ENCODE results near the gene DLL3.
A peak's percentile ranks its signal among the peaks of the same experiment; 100 is the strongest.

The DLL3 gene

GRCh38 chr19:39506944-39507714 is 8.4 kb downstream of the DLL3 start:
- no peak for DNase-seq (ENCODE audit: low read depth, low spot score)
- TF ChIP-seq FOXP2 (optimal IDR thresholded peaks at IDR 0.05; ENCODE audit: control extremely low read depth, extremely low read length, insufficient read depth) (no peak), POLR2AphosphoS5 (IDR thresholded peaks at IDR 0.05; ENCODE audit: borderline replicate concordance, low read depth, low read length) (peak; percentile 50; the same call in 1 of the 2 replicates)
- no peak overlapping the region for H3K27ac ChIP-seq
- no peaks in the 10 kb centered on the region for H3K9me3 ChIP-seq (ENCODE audit: low read depth, low read length)
- H3K9ac ChIP-seq (ENCODE audit: insufficient read length) = peak overlapping the region; percentile 23
- H3K36me3 ChIP-seq (ENCODE audit: insufficient read depth, low read length) = no peaks in the 10 kb centered on the region
- H3K4me3 ChIP-seq = peak overlapping the region; percentile 86

GRCh38 chr19:39507715-39508364 is 9.1 kb downstream of the DLL3 start:
- H3K4me3 ChIP-seq = peak overlapping the region; percentile 86
- no peak for DNase-seq (ENCODE audit: low read depth, low spot score)
- no peak overlapping the region for H3K27ac ChIP-seq
- H3K9ac ChIP-seq (ENCODE audit: insufficient read length) = peak overlapping the region; percentile 23
- no peaks in the 10 kb centered on the region for H3K36me3 ChIP-seq (ENCODE audit: insufficient read depth, low read length)
- TF ChIP-seq EZH2 (IDR thresholded peaks at IDR 0.05) (no peak), FOXP2 (optimal IDR thresholded peaks at IDR 0.05; ENCODE audit: control extremely low read depth, extremely low read length, insufficient read depth) (no peak), POLR2AphosphoS5 (IDR thresholded peaks at IDR 0.05; ENCODE audit: borderline replicate concordance, low read depth, low read length) (no peak)
- no peaks in the 10 kb centered on the region for H3K9me3 ChIP-seq (ENCODE audit: low read depth, low read length)

GRCh38 chr19:39508629-39509028 is 9.9 kb downstream of the DLL3 start:
- no peak overlapping the region for H3K4me3 ChIP-seq
- no peaks in the 10 kb centered on the region for H3K9me3 ChIP-seq (ENCODE audit: low read depth, low read length)
- no peak for TF ChIP-seq EZH2 (IDR thresholded peaks at IDR 0.05)
- no peak for TF ChIP-seq POLR2AphosphoS5 (IDR thresholded peaks at IDR 0.05; ENCODE audit: borderline replicate concordance, low read depth, low read length)
- no peak for TF ChIP-seq FOXP2 (optimal IDR thresholded peaks at IDR 0.05; ENCODE audit: control extremely low read depth, extremely low read length, insufficient read depth)
- DNase-seq (ENCODE audit: low read depth, low spot score) = no peak
- H3K27ac ChIP-seq = no peak overlapping the region
- H3K36me3 ChIP-seq (ENCODE audit: insufficient read depth, low read length) = no peaks in the 10 kb centered on the region
- no peak overlapping the region for H3K9ac ChIP-seq (ENCODE audit: insufficient read length)

GRCh38 chr19:39509233-39509632 is 10.5 kb downstream of the DLL3 start:
- no peak for DNase-seq (ENCODE audit: low read depth, low spot score)
- H3K27ac ChIP-seq = no peak overlapping the region
- H3K4me3 ChIP-seq = no peak overlapping the region
- H3K9me3 ChIP-seq (ENCODE audit: low read depth, low read length) = no peaks in the 10 kb centered on the region
- H3K9ac ChIP-seq (ENCODE audit: insufficient read length) = no peak overlapping the region
- no peaks in the 10 kb centered on the region for H3K36me3 ChIP-seq (ENCODE audit: insufficient read depth, low read length)
- TF ChIP-seq EZH2 (IDR thresholded peaks at IDR 0.05) (no peak), POLR2AphosphoS5 (IDR thresholded peaks at IDR 0.05; ENCODE audit: borderline replicate concordance, low read depth, low read length) (no peak), FOXP2 (optimal IDR thresholded peaks at IDR 0.05; ENCODE audit: control extremely low read depth, extremely low read length, insufficient read depth) (no peak)

- no peak for DNase-seq (ENCODE audit: low read depth, low spot score)
- no peak for TF ChIP-seq EZH2 (IDR thresholded peaks at IDR 0.05)
- TF ChIP-seq POLR2AphosphoS5 (IDR thresholded peaks at IDR 0.05; ENCODE audit: borderline replicate concordance, low read depth, low read length) = no peak
- TF ChIP-seq FOXP2 (optimal IDR thresholded peaks at IDR 0.05; ENCODE audit: control extremely low read depth, extremely low read length, insufficient read depth) = no peak
- H3K9ac ChIP-seq (ENCODE audit: insufficient read length) = no peak overlapping the region
- no peak overlapping the region for H3K27ac ChIP-seq
- no peak overlapping the region for H3K4me3 ChIP-seq
- no peaks in the 10 kb centered on the region for H3K9me3 ChIP-seq (ENCODE audit: low read depth, low read length)
- no peaks in the 10 kb centered on the region for H3K36me3 ChIP-seq (ENCODE audit: insufficient read depth, low read length)
Measured at GRCh38 chr19:39512988-39513387, 14.2 kb downstream of the DLL3 start.

- DNase-seq (ENCODE audit: low read depth, low spot score) = no peak
- H3K4me3 ChIP-seq = peak within 1 kb of the TSS; percentile 55
- H3K27ac ChIP-seq = no peak within 1 kb of the TSS
- no peaks in the 10 kb centered on the region for H3K36me3 ChIP-seq (ENCODE audit: insufficient read depth, low read length)
- TF ChIP-seq POLR2AphosphoS5 (IDR thresholded peaks at IDR 0.05; ENCODE audit: borderline replicate concordance, low read depth, low read length) = no peak
- TF ChIP-seq EZH2 (IDR thresholded peaks at IDR 0.05) = no peak
- no peak for TF ChIP-seq FOXP2 (optimal IDR thresholded peaks at IDR 0.05; ENCODE audit: control extremely low read depth, extremely low read length, insufficient read depth)
- H3K9me3 ChIP-seq (ENCODE audit: low read depth, low read length) = no peaks in the 10 kb centered on the region
- no peak within 1 kb of the TSS for H3K9ac ChIP-seq (ENCODE audit: insufficient read length)
Measured at GRCh38 chr19:39514840-39515550, 16.2 kb downstream of the DLL3 start, which contains the start of gene SELENOV. Gene SELENOV (plus strand): TSS chr19:39515139. CDS start chr19:39515213, 74 bp downstream.

- no peak for DNase-seq (ENCODE audit: low read depth, low spot score)
- H3K9me3 ChIP-seq (ENCODE audit: low read depth, low read length) = no peaks in the 10 kb centered on the region
- H3K36me3 ChIP-seq (ENCODE audit: insufficient read depth, low read length) = no peaks in the 10 kb centered on the region
- H3K27ac ChIP-seq = no peak overlapping the region
- peak overlapping the region; percentile 55 for H3K4me3 ChIP-seq
- no peak overlapping the region for H3K9ac ChIP-seq (ENCODE audit: insufficient read length)
- TF ChIP-seq FOXP2 (optimal IDR thresholded peaks at IDR 0.05; ENCODE audit: control extremely low read depth, extremely low read length, insufficient read depth) (no peak), EZH2 (IDR thresholded peaks at IDR 0.05) (peak; percentile 70)
Measured at GRCh38 chr19:39515551-39516191, 16.9 kb downstream of the DLL3 start.

- Histone ChIP-seq H3K4me3 (no peak overlapping the region), H3K9ac (ENCODE audit: insufficient read length) (no peak overlapping the region), H3K9me3 (ENCODE audit: low read depth, low read length) (no peaks in the 10 kb centered on the region), H3K27ac (no peak overlapping the region), H3K36me3 (ENCODE audit: insufficient read depth, low read length) (no peaks in the 10 kb centered on the region)
- no peak for DNase-seq (ENCODE audit: low read depth, low spot score)
- no peak for TF ChIP-seq FOXP2 (optimal IDR thresholded peaks at IDR 0.05; ENCODE audit: control extremely low read depth, extremely low read length, insufficient read depth)
Measured at GRCh38 chr19:39516270-39516669, 17.5 kb downstream of the DLL3 start.

All from SK-N-MC (cell line).